ENCODE results near the gene GPX4. TPM values are rescaled to one million over a fixed set of nuclear protein-coding genes. Genes with fewer than 3 reads are reported as not detected.

GPX4 gene
- total RNA-seq, 1 experiment from 2014 or later = 355 TPM

- H3K18ac ChIP-seq (ENCODE audit: insufficient read length, low read depth, low read length) = no peak overlapping the region
- H3K4ac ChIP-seq (ENCODE audit: low read depth, low read length) = no peak overlapping the region
- H4K8ac ChIP-seq (replicated peaks; ENCODE audit: insufficient read length, low read depth, low read length) = no peak overlapping the region
- Mint-ChIP-seq H3K27ac (no peak overlapping the region), H3K27me3 (ENCODE audit: low read depth) (no peaks in the 10 kb centered on the region), H3K4me1 (peaks cover 2 to 7% of the 10 kb centered on the region in 2 experiments; a peak in 3 of 4 replicates), H3K4me3 (no peak overlapping the region), H3K9me3 (no peaks in the 10 kb centered on the region; a peak in 1 of 5 replicates), H3K36me3 (ENCODE audit: insufficient read depth in 1 of 3, low read depth in 3 of 3) (peaks cover 11 to 46% (median 34%) of the 10 kb centered on the region in 3 experiments; a peak in 6 of 7 replicates)
- no peaks in the 10 kb centered on the region for H3K23me2 ChIP-seq (ENCODE audit: insufficient read length, low read depth, low read length, poor library complexity, severe bottlenecking)
- no peak overlapping the region for H4K91ac ChIP-seq (ENCODE audit: insufficient read length, low read depth, low read length)
- H4K5ac ChIP-seq (ENCODE audit: insufficient read length, low read depth, low read length) = no peak overlapping the region
- H2BK20ac ChIP-seq (ENCODE audit: low read depth, low read length, poor library complexity, severe bottlenecking) = no peak overlapping the region
- H2BK120ac ChIP-seq (ENCODE audit: low read depth, low read length, poor library complexity, severe bottlenecking) = no peak overlapping the region
- H4K20me1 ChIP-seq (ENCODE audit: control insufficient read depth, insufficient read depth, insufficient read length) = no peaks in the 10 kb centered on the region
- no peak overlapping the region for H2AK5ac ChIP-seq (ENCODE audit: insufficient read length, low read length)
- H3K4me1 ChIP-seq (ENCODE audit: insufficient read depth, low read length) = no peaks in the 10 kb centered on the region
- no peak for TF ChIP-seq CTCF (conservative IDR thresholded peaks at IDR 0.05)
- no peak overlapping the region for H2AFZ ChIP-seq (ENCODE audit: low read length)
- H2BK5ac ChIP-seq (ENCODE audit: insufficient read length, low read length) = no peak overlapping the region
- H3K4me2 ChIP-seq (ENCODE audit: insufficient read depth, insufficient read length, low read length) = no peak overlapping the region
- no peak overlapping the region for H3K9ac ChIP-seq (ENCODE audit: extremely low read depth, insufficient read length, low read length)
- no peak overlapping the region for H3T11ph ChIP-seq (ENCODE audit: low read length)
- H3K27me3 ChIP-seq (ENCODE audit: insufficient read depth, low read length) = no peaks in the 10 kb centered on the region
- no peak overlapping the region for H3K14ac ChIP-seq (ENCODE audit: insufficient read depth, low read length)
- no peaks in the 10 kb centered on the region for H3K9me3 ChIP-seq (ENCODE audit: control insufficient read depth, low read depth, low read length)
- H3K79me1 ChIP-seq (ENCODE audit: insufficient read depth, low read depth, low read length, poor library complexity, severe bottlenecking) = no peaks in the 10 kb centered on the region
- no peak overlapping the region for H3K27ac ChIP-seq (ENCODE audit: insufficient read length, low read depth, low read length)
- no peaks in the 10 kb centered on the region for H3K79me2 ChIP-seq (ENCODE audit: insufficient read depth, low read length)
- H3K56ac ChIP-seq (ENCODE audit: insufficient read length, low read depth, low read length) = no peak overlapping the region
- no peak for DNase-seq
- no peak overlapping the region for H2BK12ac ChIP-seq (ENCODE audit: insufficient read length, low read depth, low read length)
- no CpG with 5 or more reads among the region's 20 CpGs for WGBS (ENCODE audit: extremely low coverage, insufficient read length, low lambda C conversion rate)
- no peak overlapping the region for H3K23ac ChIP-seq (ENCODE audit: insufficient read length, low read depth, low read length)
- H2BK15ac ChIP-seq (ENCODE audit: low read depth, low read length) = no peak overlapping the region
Observed at GRCh38 chr19:1123381-1123780, 19.6 kb downstream of the GPX4 start.
